ENCODE results near the gene TRAPPC12.

The TRAPPC12 gene

DNA sequence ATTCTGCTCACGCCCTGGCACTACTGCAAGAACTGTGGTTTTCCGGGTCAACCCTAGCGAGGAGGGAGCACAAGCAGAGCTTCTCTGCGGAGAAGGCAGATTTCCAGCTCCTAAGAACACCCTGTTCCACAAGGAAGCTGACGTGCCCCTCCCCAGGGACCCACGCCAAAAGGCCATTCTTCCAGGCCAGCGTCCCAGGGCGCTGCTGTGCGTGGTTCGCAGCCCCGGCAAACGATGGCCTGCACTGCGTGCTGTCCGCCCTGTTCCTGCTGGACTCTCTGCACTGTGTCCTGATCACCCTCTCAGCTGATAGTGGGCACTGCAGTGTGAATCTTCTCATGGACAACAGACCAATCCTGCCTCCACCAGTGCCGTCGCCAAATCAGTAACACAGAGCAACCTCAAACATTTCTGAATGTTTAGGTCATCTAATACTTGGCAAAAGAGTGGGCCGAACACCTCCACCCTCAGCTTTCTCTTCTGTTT, 90.7 kb downstream of the TRAPPC12 start:
- H3K4me3 ChIP-seq (ENCODE audit: low read depth, low read length) = no peak overlapping the region
- TF ChIP-seq, protein P1, sequence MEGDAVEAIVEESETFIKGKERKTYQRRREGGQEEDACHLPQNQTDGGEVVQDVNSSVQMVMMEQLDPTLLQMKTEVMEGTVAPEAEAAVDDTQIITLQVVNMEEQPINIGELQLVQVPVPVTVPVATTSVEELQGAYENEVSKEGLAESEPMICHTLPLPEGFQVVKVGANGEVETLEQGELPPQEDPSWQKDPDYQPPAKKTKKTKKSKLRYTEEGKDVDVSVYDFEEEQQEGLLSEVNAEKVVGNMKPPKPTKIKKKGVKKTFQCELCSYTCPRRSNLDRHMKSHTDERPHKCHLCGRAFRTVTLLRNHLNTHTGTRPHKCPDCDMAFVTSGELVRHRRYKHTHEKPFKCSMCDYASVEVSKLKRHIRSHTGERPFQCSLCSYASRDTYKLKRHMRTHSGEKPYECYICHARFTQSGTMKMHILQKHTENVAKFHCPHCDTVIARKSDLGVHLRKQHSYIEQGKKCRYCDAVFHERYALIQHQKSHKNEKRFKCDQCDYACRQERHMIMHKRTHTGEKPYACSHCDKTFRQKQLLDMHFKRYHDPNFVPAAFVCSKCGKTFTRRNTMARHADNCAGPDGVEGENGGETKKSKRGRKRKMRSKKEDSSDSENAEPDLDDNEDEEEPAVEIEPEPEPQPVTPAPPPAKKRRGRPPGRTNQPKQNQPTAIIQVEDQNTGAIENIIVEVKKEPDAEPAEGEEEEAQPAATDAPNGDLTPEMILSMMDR (IDR thresholded peaks at IDR 0.05; ENCODE audit: borderline replicate concordance, insufficient read depth, low read depth, low read length) = no peak

DNA sequence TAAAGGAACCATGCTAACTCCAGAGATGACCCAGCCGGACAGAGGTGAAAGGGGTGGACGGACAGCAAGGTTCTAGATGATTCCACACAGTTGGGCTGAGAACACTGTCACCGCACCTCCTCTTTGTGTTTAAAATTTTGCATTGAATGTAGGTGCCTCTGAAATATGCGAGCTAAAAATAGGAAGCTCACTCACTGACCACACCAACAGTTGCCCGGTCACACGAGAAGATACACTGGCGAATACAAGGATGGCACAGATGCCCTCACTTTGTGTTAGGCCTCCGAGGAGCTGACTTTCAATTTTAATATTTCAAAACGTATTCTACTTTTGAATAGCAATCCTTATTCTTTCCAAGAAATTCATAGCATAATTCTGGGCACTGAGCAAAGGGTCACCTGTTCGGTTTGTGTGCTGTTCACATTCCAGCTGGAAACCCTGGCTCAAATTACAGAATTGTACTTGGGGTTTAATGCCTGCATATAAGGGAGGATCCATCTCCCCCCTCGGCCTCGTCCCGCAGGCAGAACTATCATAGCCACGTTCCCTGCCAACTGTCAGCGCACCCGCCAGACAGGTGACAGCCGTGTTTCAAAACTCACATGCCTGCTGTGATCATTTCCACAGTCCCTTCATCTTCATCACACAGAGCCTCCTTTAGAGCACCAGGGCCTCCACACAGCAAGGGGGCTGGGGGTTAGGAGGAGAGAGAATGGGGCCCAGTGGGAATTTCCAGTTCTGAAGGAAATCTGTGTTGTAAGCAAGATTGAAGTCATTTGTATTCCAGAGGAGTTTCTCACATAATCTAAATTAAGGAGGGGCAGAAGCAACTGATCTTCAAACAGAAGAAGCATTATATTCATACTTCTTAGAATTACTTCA, 91.6 kb downstream of the TRAPPC12 start:
- no peak overlapping the region for H3K4me3 ChIP-seq (ENCODE audit: low read depth, low read length)
- TF ChIP-seq, protein P1 (IDR thresholded peaks at IDR 0.05; ENCODE audit: borderline replicate concordance, insufficient read depth, low read depth, low read length) = no peak

DNA sequence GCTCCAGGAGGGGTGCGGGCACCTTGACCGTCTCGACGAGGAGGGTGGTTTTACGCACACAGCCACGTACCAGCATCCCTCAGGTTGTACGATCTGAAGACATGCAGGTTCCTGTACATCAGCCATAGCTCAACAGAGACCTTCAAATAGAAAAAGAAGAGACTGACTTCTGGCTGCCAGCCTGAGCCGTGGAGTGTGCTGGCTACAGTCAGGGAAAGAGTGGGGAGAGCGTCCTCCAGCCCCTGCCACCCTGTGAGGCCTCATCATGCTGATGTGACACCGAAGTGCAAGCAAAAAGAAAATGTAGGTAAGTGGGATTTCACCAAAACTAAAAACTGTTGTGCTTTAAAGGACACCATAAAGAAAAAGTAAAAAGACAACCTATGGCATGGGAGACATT, 92.8 kb downstream of the TRAPPC12 start:
- no peak overlapping the region for H3K4me3 ChIP-seq (ENCODE audit: low read depth, low read length)
- TF ChIP-seq, protein P1 (IDR thresholded peaks at IDR 0.05; ENCODE audit: borderline replicate concordance, insufficient read depth, low read depth, low read length) = no peak

DNA sequence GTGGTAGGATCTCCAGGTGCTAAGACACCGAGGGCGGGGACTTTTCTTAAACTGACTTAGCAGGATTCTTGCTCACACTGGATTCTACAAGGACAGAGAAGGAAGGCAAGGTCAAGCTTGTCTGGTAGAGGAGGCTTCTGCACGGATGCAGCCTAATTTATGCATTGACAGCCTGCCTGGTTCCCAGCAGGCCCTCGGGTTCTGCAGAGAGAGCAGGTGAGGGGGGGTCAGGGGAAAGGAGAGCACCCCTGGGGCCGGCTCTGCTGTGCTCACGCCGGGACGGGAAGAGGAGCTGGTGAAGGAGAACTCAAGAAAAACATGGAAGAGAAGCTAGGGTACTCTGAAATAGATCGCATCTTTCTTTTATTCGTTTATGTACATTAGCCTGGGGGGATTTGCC, 93.5 kb downstream of the TRAPPC12 start:
- H3K4me3 ChIP-seq (ENCODE audit: low read depth, low read length) = no peak overlapping the region
- TF ChIP-seq, protein P1 (IDR thresholded peaks at IDR 0.05; ENCODE audit: borderline replicate concordance, insufficient read depth, low read depth, low read length) = no peak

DNA sequence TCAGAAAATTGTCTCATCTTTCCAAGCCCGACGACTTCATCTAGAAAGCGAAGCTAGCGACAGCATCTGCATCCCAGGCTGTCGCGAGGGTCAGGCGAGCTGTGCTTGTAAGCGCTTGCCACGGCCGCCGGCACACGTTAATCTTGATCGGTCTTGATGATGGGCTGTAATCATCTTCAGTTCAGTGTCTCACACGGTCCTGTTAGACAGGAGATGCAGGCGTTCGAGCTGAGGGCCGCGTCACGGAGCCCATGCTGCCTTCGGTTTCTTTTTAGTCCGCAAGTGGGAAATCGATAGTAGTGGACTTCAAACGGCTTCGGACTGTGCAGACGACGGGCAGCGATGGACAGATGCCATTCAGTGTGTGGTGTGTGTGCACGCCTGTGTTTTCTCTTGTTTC, 96.3 kb downstream of the TRAPPC12 start:
- H3K4me3 ChIP-seq (ENCODE audit: low read depth, low read length) = no peak overlapping the region
- TF ChIP-seq, protein P1 (IDR thresholded peaks at IDR 0.05; ENCODE audit: borderline replicate concordance, insufficient read depth, low read depth, low read length) = no peak

DNA sequence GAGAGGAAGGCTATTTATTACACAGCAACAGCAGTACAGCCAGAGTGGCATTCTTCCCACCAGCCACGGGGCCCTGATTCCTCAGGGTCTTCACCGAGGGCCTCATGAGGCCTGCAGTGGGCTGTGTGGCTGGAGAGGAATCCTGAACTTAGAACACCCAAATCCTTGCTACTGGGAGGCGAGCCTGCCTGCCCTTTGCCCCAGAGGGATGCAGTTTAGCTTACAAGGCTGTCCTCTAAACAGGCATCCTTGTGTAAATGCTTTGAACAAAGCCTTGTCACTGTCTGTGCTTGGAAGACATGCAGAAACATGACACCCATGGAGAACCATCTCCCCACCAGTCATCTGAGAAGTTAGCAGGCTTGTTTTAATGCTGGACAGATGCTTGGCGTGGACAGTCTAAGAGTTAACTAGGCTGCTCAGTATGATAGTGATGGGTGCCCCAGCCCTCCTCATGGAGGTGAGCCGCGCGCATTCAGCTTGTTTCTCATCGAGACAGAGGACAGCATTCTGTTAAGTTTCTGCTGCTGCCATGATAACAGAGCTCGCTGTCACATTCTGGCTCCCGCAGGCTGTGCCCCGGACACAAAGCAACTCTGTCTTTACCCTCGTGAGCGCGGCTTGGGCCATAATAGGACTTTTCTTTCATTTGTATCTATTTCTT, 97.0 kb downstream of the TRAPPC12 start:
- TF ChIP-seq, protein P1 (IDR thresholded peaks at IDR 0.05; ENCODE audit: borderline replicate concordance, insufficient read depth, low read depth, low read length) = no peak
- H3K4me3 ChIP-seq (ENCODE audit: low read depth, low read length) = no peak overlapping the region

Measured in GM12875 (cell line).